Measurements from ENCODE around the gene WWOX. TPM values are rescaled to one million over a fixed set of nuclear protein-coding genes. Genes with fewer than 3 reads are reported as not detected.

WWOX gene
- total and polyA plus RNA-seq, 2 of the 4 experiments (the other 2 are of a cell fraction) = 2.7 to 5.4 TPM

DNA sequence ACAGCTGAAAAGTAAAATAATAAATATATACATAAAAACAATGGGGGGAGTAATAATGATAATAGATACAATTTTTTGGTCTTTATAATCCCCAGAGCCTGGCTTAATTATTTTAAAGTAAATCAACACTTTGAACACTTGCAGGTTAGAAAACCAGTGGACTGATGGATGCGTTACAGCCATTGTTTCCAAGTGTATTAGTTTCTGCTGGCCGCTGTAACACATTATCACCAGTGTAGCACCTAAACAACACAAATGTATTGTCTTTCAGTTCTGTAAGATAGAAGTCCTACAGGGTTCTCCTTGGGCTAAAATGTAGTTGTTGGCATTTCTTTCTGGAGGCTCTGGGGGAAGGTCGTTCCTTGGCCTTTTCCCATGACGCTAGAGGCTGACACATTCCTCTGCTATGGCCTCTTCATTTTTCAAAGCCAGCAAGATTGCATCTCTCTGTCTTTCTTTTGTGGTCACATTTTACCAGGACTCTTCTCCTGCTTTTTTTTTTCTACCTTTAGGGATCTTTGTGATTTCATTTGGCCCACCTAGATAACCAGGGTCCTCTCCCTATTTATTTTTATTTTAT lies 116.8 kb downstream of the WWOX start:
- Histone ChIP-seq H3K14ac (replicated peaks; ENCODE audit: low read depth, low read length) (no peak overlapping the region), H3K9ac (ENCODE audit: low read depth, low read length) (no peak overlapping the region), H2BK5ac (ENCODE audit: low read depth, low read length, poor library complexity, severe bottlenecking) (no peak overlapping the region), H4K8ac (ENCODE audit: low read depth in 2 of 2, low read length in 2 of 2) (no peak overlapping the region), H3K9me1 (ENCODE audit: insufficient read depth, low read length) (no peaks in the 10 kb centered on the region), H2AK5ac (ENCODE audit: low read depth, low read length) (no peak overlapping the region), H2AFZ (replicated peaks; ENCODE audit: low read length, poor library complexity) (no peak overlapping the region), H2BK20ac (ENCODE audit: low read depth, low read length) (no peak overlapping the region), H3K4me3 (ENCODE audit: insufficient read depth, low read depth, low read length) (no peak overlapping the region), H4K91ac (ENCODE audit: insufficient read depth, low read depth, low read length) (no peak overlapping the region), H3K18ac (ENCODE audit: low read depth, low read length) (no peak overlapping the region), H3K4me2 (ENCODE audit: low read depth, low read length) (no peak overlapping the region), H2BK15ac (ENCODE audit: low read depth, low read length) (no peak overlapping the region), H3K79me1 (ENCODE audit: low read depth in 1 of 2, low read length in 2 of 2) (no peaks in the 10 kb centered on the region), H4K20me1 (ENCODE audit: insufficient read depth, low read length) (no peaks in the 10 kb centered on the region), H3K56ac (ENCODE audit: extremely low read depth, insufficient read depth, low read length) (no peak overlapping the region), H3K27me3 (ENCODE audit: control insufficient read depth, insufficient read depth, low read length) (no peaks in the 10 kb centered on the region; the same call in 1 of the 2 replicates), H3K4me1 (ENCODE audit: control insufficient read depth, insufficient read depth, low read length) (no peaks in the 10 kb centered on the region), H3K36me3 (ENCODE audit: control insufficient read depth, insufficient read depth, low read length) (no peaks in the 10 kb centered on the region), H4K5ac (ENCODE audit: low read depth, low read length) (no peak overlapping the region), H3K9me3 (ENCODE audit: control insufficient read depth, insufficient read depth, low read length) (no peaks in the 10 kb centered on the region; the same call in 1 of the 2 replicates), H2AK9ac (replicated peaks; ENCODE audit: low read depth, low read length, poor library complexity) (no peak overlapping the region), H3K23ac (ENCODE audit: low read depth, low read length) (no peak overlapping the region), H3K27ac (ENCODE audit: insufficient read depth, low read length) (no peak overlapping the region), H3K4ac (ENCODE audit: low read depth, low read length) (no peak overlapping the region), H2BK120ac (ENCODE audit: low read depth, low read length) (no peak overlapping the region)
- in situ Hi-C loops (cut with MboI; ENCODE audit: low sequenced_read_pairs) = no loop called here
- ChIA-PET POLR2A (ENCODE audit: unreplicated experiment) (no interaction called here), CTCF (no interaction called here)
- ATAC-seq (ENCODE audit: low read depth) = no peak
- intact Hi-C loops (cut with micrococcal nuclease) = no loop called here
- 100% methylated on average over 1 of the region's 4 CpGs; no CpG with 5 or more reads in 1 of the 2 experiments for WGBS, 2 experiments (ENCODE audit: extremely low coverage in 2 of 2, insufficient read length in 1 of 2)
- TF ChIP-seq NFE2L2 (IDR thresholded peaks at IDR 0.05; ENCODE audit: low read depth, low read length) (no peak), FOS (IDR thresholded peaks at IDR 0.05; ENCODE audit: low read depth, low read length) (no peak), BHLHE40 (IDR thresholded peaks at IDR 0.05; ENCODE audit: low read depth, low read length) (no peak), MXI1 (IDR thresholded peaks at IDR 0.05; ENCODE audit: borderline replicate concordance, low read depth, low read length) (no peak)
- no TSS peak for BruUV-seq (replicated peaks)
- no peak for DNase-seq
- dilution Hi-C loops (cut with HindIII; ENCODE audit: low sequenced_read_pairs, unreplicated experiment) = no loop called here
